ENCODE measurements around the gene VWA8.

GRCh38 chr13:41740479-41740878, 220.4 kb downstream of the VWA8 start:
- TF ChIP-seq GATA2 (IDR thresholded peaks at IDR 0.05; ENCODE audit: low read depth, low read length), result no peak
- no peak for TF ChIP-seq GATA3 (IDR thresholded peaks at IDR 0.05; ENCODE audit: low read depth, low read length)
